ENCODE measurements around the gene WWOX.

The WWOX gene

GRCh38 chr16:78783570-78784079, 684.2 kb downstream of the WWOX start:
- TF ChIP-seq CTCF (IDR thresholded peaks at IDR 0.05; ENCODE audit: low read depth, low read length) = no peak
- DNase-seq (ENCODE audit: extremely low read depth, low read depth) = no peak

GRCh38 chr16:78784771-78785170, 685.3 kb downstream of the WWOX start:
- no peak for DNase-seq (ENCODE audit: extremely low read depth, low read depth)
- TF ChIP-seq CTCF (IDR thresholded peaks at IDR 0.05; ENCODE audit: low read depth, low read length) = no peak

GRCh38 chr16:78785218-78785617, 685.8 kb downstream of the WWOX start:
- no peak for DNase-seq (ENCODE audit: extremely low read depth, low read depth)
- no peak for TF ChIP-seq CTCF (IDR thresholded peaks at IDR 0.05; ENCODE audit: low read depth, low read length)

GRCh38 chr16:78786635-78787034, 687.2 kb downstream of the WWOX start:
- no peak for TF ChIP-seq CTCF (IDR thresholded peaks at IDR 0.05; ENCODE audit: low read depth, low read length)
- DNase-seq (ENCODE audit: extremely low read depth, low read depth) = no peak

- no peak for DNase-seq (ENCODE audit: extremely low read depth, low read depth)
- no peak for TF ChIP-seq CTCF (IDR thresholded peaks at IDR 0.05; ENCODE audit: low read depth, low read length)
These were observed 688.8 kb downstream of the WWOX start for GRCh38 chr16:78788276-78788675.

GRCh38 chr16:78788696-78789095, 689.2 kb downstream of the WWOX start:
- TF ChIP-seq CTCF (IDR thresholded peaks at IDR 0.05; ENCODE audit: low read depth, low read length) = no peak
- no peak for DNase-seq (ENCODE audit: extremely low read depth, low read depth)

GRCh38 chr16:78789561-78789960, 690.1 kb downstream of the WWOX start:
- no peak for DNase-seq (ENCODE audit: extremely low read depth, low read depth)
- TF ChIP-seq CTCF (IDR thresholded peaks at IDR 0.05; ENCODE audit: low read depth, low read length) = no peak
